Endodermal cell (in vitro differentiated cells): ENCODE measurements around the gene SPOCK1. TPM values are rescaled to one million over a fixed set of nuclear protein-coding genes. Genes with fewer than 3 reads are reported as not detected.

Experiments used
- DNase-seq: peaks from one replicate; pipeline ENCODE4 v3.0.0-alpha.2; 2017
- H3K27ac ChIP-seq: 2 replicates; pipeline ENCODE4 v1.5.1; 2013; ENCODE audit warnings: mild to moderate bottlenecking, low read depth, low read length, moderate library complexity
- H3K27me3 ChIP-seq: 2 replicates; pipeline ENCODE4 v1.6.1; 2013; ENCODE audit warnings: mild to moderate bottlenecking, low read length, moderate library complexity; ENCODE audit not compliant: insufficient read depth, control insufficient read depth, poor library complexity, severe bottlenecking
- H3K36me3 ChIP-seq: 2 replicates; pipeline ENCODE4 v1.7.0; 2013; ENCODE audit warnings: mild to moderate bottlenecking, low read length, moderate library complexity; ENCODE audit not compliant: control insufficient read depth, insufficient read depth
- H3K4me1 ChIP-seq: one replicate; pipeline ENCODE4 v1.7.0; 2013; ENCODE audit warnings: low read length; ENCODE audit not compliant: control insufficient read depth, insufficient read depth
- H3K4me3 ChIP-seq: 2 replicates; pipeline ENCODE4 v1.5.1; 2013; ENCODE audit warnings: mild to moderate bottlenecking, low read length, moderate library complexity
- H3K9ac ChIP-seq: 2 replicates; pipeline ENCODE4 v1.6.1; 2013; ENCODE audit warnings: mild to moderate bottlenecking, low read length, moderate library complexity; ENCODE audit not compliant: poor library complexity, severe bottlenecking; ENCODE audit errors: extremely low read depth
- H3K9me3 ChIP-seq: 2 replicates; pipeline ENCODE4 v1.6.1; 2013; ENCODE audit warnings: mild to moderate bottlenecking, low read length, moderate library complexity; ENCODE audit not compliant: control insufficient read depth
- H3K27ac Mint-ChIP-seq: 2 replicates; pipeline ENCODE4 v1.8.0; 2020; ENCODE audit warnings: mixed read lengths
- H3K27me3 Mint-ChIP-seq: 2 replicates; pipeline ENCODE4 v1.8.0; 2021; ENCODE audit warnings: mild to moderate bottlenecking, mixed read lengths; ENCODE audit not compliant: insufficient read depth
- H3K36me3 Mint-ChIP-seq: 2 replicates; pipeline ENCODE4 v1.8.0; 2020; ENCODE audit warnings: low read depth, mixed read lengths
- H3K4me1 Mint-ChIP-seq: 2 replicates; pipeline ENCODE4 v1.8.0; 2020; ENCODE audit warnings: mixed read lengths
- H3K4me3 Mint-ChIP-seq: 2 replicates; pipeline ENCODE4 v1.8.0; 2020; ENCODE audit warnings: mild to moderate bottlenecking, moderate library complexity, mixed read lengths
- H3K9me3 Mint-ChIP-seq: 2 replicates; pipeline ENCODE4 v1.8.0; 2020; ENCODE audit warnings: mild to moderate bottlenecking, mixed read lengths
- CTCF ChIP-seq: fragments of 200-600 bp; sonication (generic); conservative IDR thresholded peaks from 2 replicates; pipeline ENCODE4 v1.5.0; 2021; ENCODE audit warnings: antibody characterized with exemption, mild to moderate bottlenecking
- WGBS, 2 experiments: methylation state at CpG; one replicate each; pipeline versions ENCODE4 v1.1.5 to v1.1.7; 2013; ENCODE audit warnings: missing lambda C conversion rate in 2 of 2, mixed read lengths in 1 of 2; ENCODE audit not compliant: insufficient coverage in 1 of 2, insufficient read length in 1 of 2; 5-methylcytosine and 5-hydroxymethylcytosine counted together
- total RNA-seq, 2 donors: library from RNA; stranded (reverse); fragmentation: NEBNext Ultra II Directional in 1 of 2; extraction: Animal tissue kit (Norgen Biotek cat#: 25700) in 1 of 2; gene quantifications; 2 replicates in 1 of 2; 3 replicates in 1 of 2; pipeline ENCODE4 v1.2.1, GENCODE V29; 2021

SPOCK1 gene
- total RNA-seq, 2 donors from 2014 or later: 25.8 to 39.8 TPM

- H3K4me1 ChIP-seq: peaks cover 8% of the 10 kb centered on the region
- H3K36me3 ChIP-seq: no peaks in the 10 kb centered on the region
- no peaks in the 10 kb centered on the region for H3K27me3 Mint-ChIP-seq
- DNase-seq: no peak
- H3K9me3 ChIP-seq: no peaks in the 10 kb centered on the region
- no peaks in the 10 kb centered on the region for H3K36me3 Mint-ChIP-seq
- H3K9me3 Mint-ChIP-seq: no peaks in the 10 kb centered on the region
- no peak overlapping the region for H3K4me3 ChIP-seq
- 88 to 92% methylated on average over 2 to 3 of the region's 3 CpGs for WGBS, 2 experiments
- no peak overlapping the region for H3K27ac ChIP-seq
- H3K27me3 ChIP-seq: no peaks in the 10 kb centered on the region
- H3K27ac Mint-ChIP-seq: no peak overlapping the region
- H3K4me3 Mint-ChIP-seq: no peak overlapping the region
- no peak overlapping the region for H3K9ac ChIP-seq
- TF ChIP-seq CTCF: no peak
- H3K4me1 Mint-ChIP-seq: peaks cover 28% of the 10 kb centered on the region
Observed at GRCh38 chr5:137142346-137142745, 356.8 kb downstream of the SPOCK1 start.

DNA sequence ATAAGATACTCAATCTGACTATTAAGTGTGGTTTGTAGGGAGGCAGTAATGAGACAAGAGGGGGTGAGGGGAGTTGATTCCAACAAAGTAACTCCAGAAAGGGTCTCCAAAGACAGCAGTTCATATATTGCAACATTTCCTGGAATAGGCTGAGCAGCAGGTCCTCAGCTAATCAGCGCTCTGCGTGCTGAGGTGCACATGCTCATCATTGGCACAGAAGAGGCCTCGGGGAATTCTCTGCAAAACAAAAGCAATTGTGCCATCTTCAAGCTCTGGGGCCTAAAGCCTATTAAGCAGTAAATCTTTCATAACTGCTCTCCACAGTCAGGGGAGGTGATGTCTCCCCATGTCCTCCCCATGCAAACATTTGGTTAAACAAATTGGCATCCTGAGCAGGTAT, 357.3 kb downstream of the SPOCK1 start:
- Histone ChIP-seq H3K36me3 (no peaks in the 10 kb centered on the region), H3K27me3 (no peaks in the 10 kb centered on the region), H3K4me3 (no peak overlapping the region), H3K9ac (no peak overlapping the region), H3K4me1 (peaks cover 14% of the 10 kb centered on the region), H3K27ac (no peak overlapping the region), H3K9me3 (no peaks in the 10 kb centered on the region)
- H3K36me3 Mint-ChIP-seq: no peaks in the 10 kb centered on the region
- no peaks in the 10 kb centered on the region for H3K9me3 Mint-ChIP-seq
- no peak overlapping the region for H3K4me3 Mint-ChIP-seq
- 78 to 80% methylated on average over 3 of the region's 3 CpGs for WGBS, 2 experiments
- H3K27me3 Mint-ChIP-seq: no peaks in the 10 kb centered on the region
- DNase-seq: no peak
- H3K4me1 Mint-ChIP-seq: peaks cover 32% of the 10 kb centered on the region
- TF ChIP-seq CTCF: no peak
- H3K27ac Mint-ChIP-seq: no peak overlapping the region

GRCh38 chr5:137136991-137137632, 362.0 kb downstream of the SPOCK1 start:
- no peaks in the 10 kb centered on the region for H3K27me3 Mint-ChIP-seq
- H3K27ac ChIP-seq: peak overlapping the region; percentile 4
- no peak for TF ChIP-seq CTCF
- H3K27me3 ChIP-seq: no peaks in the 10 kb centered on the region
- peaks cover 23% of the 10 kb centered on the region for H3K4me1 Mint-ChIP-seq
- WGBS, 2 experiments: 14 to 57% methylated on average over 2 to 3 of the region's 3 CpGs
- no peak overlapping the region for H3K4me3 ChIP-seq
- H3K9ac ChIP-seq: no peak overlapping the region
- peaks cover 13% of the 10 kb centered on the region for H3K4me1 ChIP-seq
- H3K9me3 Mint-ChIP-seq: no peaks in the 10 kb centered on the region
- H3K36me3 Mint-ChIP-seq: no peaks in the 10 kb centered on the region
- no peaks in the 10 kb centered on the region for H3K9me3 ChIP-seq
- H3K36me3 ChIP-seq: no peaks in the 10 kb centered on the region
- no peak for DNase-seq
- H3K4me3 Mint-ChIP-seq: no peak overlapping the region
- H3K27ac Mint-ChIP-seq: peak overlapping the region; percentile 1
